Caco-2 (cell line): ENCODE data around the gene TSPAN15. TPM values are rescaled to one million over a fixed set of nuclear protein-coding genes. Genes with fewer than 3 reads are reported as not detected.

Source experiments
- BruUV-seq: library from RNA; stranded (reverse); fragments of 400-500 nt; replicated peaks from 2 replicates; lab custom pipeline; 2021; lab: Mats Ljungman, UMichigan
- CTCF ChIA-PET: fragments of 300-600 bp; sonication (Branson Sonifier 250); formaldehyde crosslinking; loops from one replicate; lab custom pipeline; 2022; ENCODE audit warnings: antibody characterized with exemption; lab: Charles Lee
- POLR2A ChIA-PET: fragments of 300-600 bp; sonication (Branson Sonifier 250); formaldehyde crosslinking; loops from one replicate; lab custom pipeline; 2022; ENCODE audit warnings: antibody characterized with exemption; lab: Charles Lee
- DNase-seq, 2 experiments: peaks; one replicate each; pipeline versions ENCODE4 v3.0.0 to v3.0.0-alpha.2; 2020 to 2022
- H3K27me3 ChIP-seq: replicated peaks from 2 replicates; pipeline ENCODE4 v1.6.0; 2011; ENCODE audit warnings: low read length; ENCODE audit not compliant: control insufficient read depth, insufficient read depth
- H3K36me3 ChIP-seq: 2 replicates; pipeline ENCODE4 v1.5.1; 2011; ENCODE audit warnings: low read length; ENCODE audit not compliant: control insufficient read depth, insufficient read depth
- H3K4me1 ChIP-seq: fragments of 250-450 bp; sonication (Bioruptor Pico); 2 replicates; pipeline ENCODE4 v1.5.1; 2020; ENCODE audit warnings: mild to moderate bottlenecking
- H3K4me3 ChIP-seq: 2 replicates; pipeline ENCODE4 v1.5.1; 2011; ENCODE audit warnings: low read depth, mild to moderate bottlenecking, control low read depth, low read length
- H3K9me3 ChIP-seq: fragments of 250-450 bp; sonication (Bioruptor Pico); 2 replicates; pipeline ENCODE4 v1.5.1; 2020; ENCODE audit warnings: mild to moderate bottlenecking, moderate library complexity
- H3K27ac Mint-ChIP-seq: one replicate; pipeline ENCODE4 v1.8.0; 2022; ENCODE audit warnings: mixed read lengths; ENCODE audit not compliant: unreplicated experiment
- H3K27me3 Mint-ChIP-seq: one replicate; pipeline ENCODE4 v1.8.0; 2022; ENCODE audit warnings: mixed read lengths; ENCODE audit not compliant: insufficient read depth, unreplicated experiment
- H3K36me3 Mint-ChIP-seq: one replicate; pipeline ENCODE4 v1.8.0; 2022; ENCODE audit warnings: mild to moderate bottlenecking, mixed read lengths; ENCODE audit not compliant: insufficient read depth, unreplicated experiment
- H3K4me1 Mint-ChIP-seq: one replicate; pipeline ENCODE4 v1.8.0; 2022; ENCODE audit warnings: low read depth, mixed read lengths; ENCODE audit not compliant: unreplicated experiment
- H3K4me3 Mint-ChIP-seq: one replicate; pipeline ENCODE4 v1.8.0; 2022; ENCODE audit warnings: mild to moderate bottlenecking, moderate library complexity, mixed read lengths; ENCODE audit not compliant: unreplicated experiment
- H3K9me3 Mint-ChIP-seq: one replicate; pipeline ENCODE4 v1.8.0; 2022; ENCODE audit warnings: mixed read lengths; ENCODE audit not compliant: unreplicated experiment
- CTCF ChIP-seq, 2 experiments: fragments of 200-600 bp in 1 of 2; IDR thresholded peaks; 1 replicate in 1 of 2; 2 replicates in 1 of 2; pipeline versions ENCODE4 v1.5.1 to v1.8.0; 2011 to 2022; ENCODE audit warnings: antibody characterized with exemption in 1 of 2, control low read depth in 1 of 2, inconsistent platforms in 1 of 2, low read depth in 1 of 2, low read length in 1 of 2, mild to moderate bottlenecking in 1 of 2, moderate library complexity in 1 of 2; ENCODE audit not compliant: insufficient read depth in 1 of 2, severe bottlenecking in 1 of 2, unreplicated experiment in 1 of 2
- intact Hi-C: fragments of 100-400 bp; cut with micrococcal nuclease; formaldehyde crosslinking; loops from one replicate; pipeline ENCODE4 v1.10.0; 2022; ENCODE audit not compliant: unreplicated experiment
- total RNA-seq: library from RNA; stranded (reverse); gene quantifications from 2 replicates; pipeline ENCODE4 v1.2.3, GENCODE V29; 2022

Gene TSPAN15
- total RNA-seq, 1 experiment from 2014 or later, result 86.5 TPM

GRCh38 chr10:69497231-69497561, 45.9 kb downstream of the TSPAN15 start:
- intact Hi-C loops, result no loop called here
- BruUV-seq, result no TSS peak
- POLR2A ChIA-PET, result no interaction called here
- CTCF ChIA-PET, result interaction anchor here (1.5 kb wide), 1 partner anchor 89 kb away, joined by 3 read pairs; no protein-coding TSS in a partner anchor
- Histone ChIP-seq H3K27me3 (no peaks in the 10 kb centered on the region), H3K36me3 (no peaks in the 10 kb centered on the region), H3K4me3 (no peak overlapping the region), H3K9me3 (no peaks in the 10 kb centered on the region), H3K4me1 (no peaks in the 10 kb centered on the region)
- TF ChIP-seq CTCF (IDR thresholded peaks at IDR 0.05; ENCODE audit: insufficient read depth in 1 of 2, low read depth in 1 of 2, low read length in 1 of 2, severe bottlenecking in 1 of 2, unreplicated experiment in 1 of 2), result no peak
- Mint-ChIP-seq H3K27me3 (no peaks in the 10 kb centered on the region), H3K36me3 (no peaks in the 10 kb centered on the region), H3K9me3 (no peaks in the 10 kb centered on the region), H3K4me3 (no peak overlapping the region), H3K27ac (no peak overlapping the region), H3K4me1 (peaks cover 12% of the 10 kb centered on the region)
- DNase-seq, result peak in 1 of 2 experiments; percentile 29

- H3K27me3 ChIP-seq, result no peaks in the 10 kb centered on the region
- BruUV-seq, result no TSS peak
- POLR2A ChIA-PET, result no interaction called here
Measured at GRCh38 chr10:69497611-69498390, 46.5 kb downstream of the TSPAN15 start.

More at GRCh38 chr10:69497611-69498390, 46.5 kb downstream of the TSPAN15 start:
- intact Hi-C loops, result no loop called here
- H3K27ac Mint-ChIP-seq, result no peak overlapping the region
- H3K27me3 Mint-ChIP-seq, result no peaks in the 10 kb centered on the region
- H3K36me3 Mint-ChIP-seq, result no peaks in the 10 kb centered on the region
- no peaks in the 10 kb centered on the region for H3K9me3 Mint-ChIP-seq
- Histone ChIP-seq H3K4me1 (no peaks in the 10 kb centered on the region), H3K36me3 (no peaks in the 10 kb centered on the region), H3K9me3 (no peaks in the 10 kb centered on the region), H3K4me3 (no peak overlapping the region)
- H3K4me1 Mint-ChIP-seq, result peaks cover 12% of the 10 kb centered on the region
- peak in 1 of 2 experiments; percentile 34 for DNase-seq
- TF ChIP-seq CTCF (IDR thresholded peaks at IDR 0.05; ENCODE audit: insufficient read depth in 1 of 2, low read depth in 1 of 2, low read length in 1 of 2, severe bottlenecking in 1 of 2, unreplicated experiment in 1 of 2), result no peak
- H3K4me3 Mint-ChIP-seq, result no peak overlapping the region
- CTCF ChIA-PET, result interaction anchor here (1.5 to 1.8 kb wide), 2 partner anchors 48 to 89 kb away, joined by 3 to 4 read pairs; no protein-coding TSS in a partner anchor
